ENCODE results near the gene CNNM2.
"Not testable (repeated sequence)": the region's sequence is repeated elsewhere in the genome, so short reads cannot be mapped to it uniquely, and the experiment has no call there.

Gene CNNM2

GRCh38 chr10:102985811-102986210, 67.7 kb downstream of the CNNM2 start:
- DNase-seq (ENCODE audit: low spot score) = no peak
- TF ChIP-seq CTCF (IDR thresholded peaks at IDR 0.05; ENCODE audit: extremely low read depth, missing control alignments) = no peak

- DNase-seq (ENCODE audit: low spot score) = no peak
- TF ChIP-seq CTCF (IDR thresholded peaks at IDR 0.05; ENCODE audit: extremely low read depth, missing control alignments) = no peak
Measured at GRCh38 chr10:102988404-102989314, 70.6 kb downstream of the CNNM2 start.

- no peak for TF ChIP-seq CTCF (IDR thresholded peaks at IDR 0.05; ENCODE audit: extremely low read depth, missing control alignments)
- no peak for DNase-seq (ENCODE audit: low spot score)
Measured at GRCh38 chr10:102994531-102995295, 76.6 kb downstream of the CNNM2 start.

GRCh38 chr10:102996876-102997275, 78.8 kb downstream of the CNNM2 start:
- DNase-seq (ENCODE audit: low spot score) = no peak
- TF ChIP-seq CTCF (IDR thresholded peaks at IDR 0.05; ENCODE audit: extremely low read depth, missing control alignments) = no peak

GRCh38 chr10:102997998-102998397, 79.9 kb downstream of the CNNM2 start:
- peak; percentile 67 for DNase-seq (ENCODE audit: low spot score)

GRCh38 chr10:102998399-102998907, 80.4 kb downstream of the CNNM2 start:
- no peak for DNase-seq (ENCODE audit: low spot score)
- TF ChIP-seq CTCF (IDR thresholded peaks at IDR 0.05; ENCODE audit: extremely low read depth, missing control alignments) = no peak

More at GRCh38 chr10:102997998-102998397, 79.9 kb downstream of the CNNM2 start:
- TF ChIP-seq CTCF (IDR thresholded peaks at IDR 0.05; ENCODE audit: extremely low read depth, missing control alignments) = no peak

GRCh38 chr10:103000050-103000449, 82.0 kb downstream of the CNNM2 start:
- not testable (repeated sequence) for DNase-seq (ENCODE audit: low spot score)
